CD4-positive, alpha-beta T cell (primary cell): ENCODE measurements around the gene FABP6. TPM values are rescaled to one million over a fixed set of nuclear protein-coding genes. Genes with fewer than 3 reads are reported as not detected.

Source experiments
- ATAC-seq: fragments of 200-7000 bp; cut with Tn5 transposase; one replicate; pipeline ENCODE4 v1.10.0; 2022; ENCODE audit warnings: mild to moderate bottlenecking; ENCODE audit not compliant: poor library complexity
- CTCF ChIA-PET: fragments of 350-600 bp; sonication (Branson Sonifier 250); formaldehyde crosslinking; loops from one replicate; lab custom pipeline; 2021; ENCODE audit warnings: antibody characterized with exemption, inconsistent platforms; lab: Charles Lee
- POLR2A ChIA-PET: fragments of 350-600 bp; sonication (Branson Sonifier 250); formaldehyde crosslinking; loops from one replicate; lab custom pipeline; 2021; ENCODE audit warnings: antibody characterized with exemption, inconsistent platforms; lab: Charles Lee
- DNase-seq, 14 experiments: peaks; one replicate each; pipeline ENCODE4 v3.0.0-alpha.2; 2013 to 2020; ENCODE audit warnings: mixed read lengths in 2 of 14
- H3K27ac ChIP-seq, 2 donors: one replicate each; pipeline versions ENCODE4 v1.5.1 to v1.7.0; 2013; ENCODE audit warnings: low read length in 2 of 2, low read depth in 1 of 2, mild to moderate bottlenecking in 1 of 2
- H3K27me3 ChIP-seq, 2 experiments: 1 replicate in 1 of 2; 2 replicates in 1 of 2; pipeline versions ENCODE4 v1.6.1 to v1.7.0; 2013; ENCODE audit warnings: low read length in 2 of 2, control low read depth in 1 of 2, mild to moderate bottlenecking in 1 of 2, moderate library complexity in 1 of 2; ENCODE audit not compliant: insufficient read depth in 2 of 2, control insufficient read depth in 1 of 2
- H3K36me3 ChIP-seq: one replicate; pipeline ENCODE4 v1.6.1; 2013; ENCODE audit warnings: low read length, control low read depth; ENCODE audit not compliant: insufficient read depth
- H3K4me1 ChIP-seq: one replicate; pipeline ENCODE4 v1.6.1; 2013; ENCODE audit warnings: low read length, control low read depth; ENCODE audit not compliant: insufficient read depth
- H3K4me3 ChIP-seq: one replicate; pipeline ENCODE4 v1.5.1; 2013; ENCODE audit warnings: mild to moderate bottlenecking, low read length, moderate library complexity
- H3K9me3 ChIP-seq, 2 experiments: 1 replicate in 1 of 2; 2 replicates in 1 of 2; pipeline versions ENCODE4 v1.6.1 to v1.7.0; 2013; ENCODE audit warnings: low read length in 2 of 2, mild to moderate bottlenecking in 2 of 2, control low read depth in 1 of 2, moderate library complexity in 1 of 2; ENCODE audit not compliant: control insufficient read depth in 1 of 2, insufficient read depth in 1 of 2
- H3K27ac Mint-ChIP-seq: one replicate; pipeline ENCODE4 v1.8.0; 2020; ENCODE audit warnings: mixed read lengths
- H3K27me3 Mint-ChIP-seq: one replicate; pipeline ENCODE4 v1.8.0; 2021; ENCODE audit warnings: mixed read lengths
- H3K36me3 Mint-ChIP-seq: one replicate; pipeline ENCODE4 v1.8.0; 2021; ENCODE audit warnings: low read depth, mixed read lengths
- H3K4me1 Mint-ChIP-seq: one replicate; pipeline ENCODE4 v1.8.0; 2021; ENCODE audit warnings: low read depth, mixed read lengths
- H3K4me3 Mint-ChIP-seq: one replicate; pipeline ENCODE4 v1.8.0; 2020; ENCODE audit warnings: mild to moderate bottlenecking, mixed read lengths
- H3K9me3 Mint-ChIP-seq: one replicate; pipeline ENCODE4 v1.8.0; 2020; ENCODE audit warnings: mixed read lengths
- intact Hi-C, 2 experiments: fragments of 100-400 bp; cut with DNase I in 1 of 2; cut with micrococcal nuclease in 1 of 2; formaldehyde crosslinking; loops; one replicate each; pipeline versions ENCODE4 v1.15.1 to v1.9.0; 2023 to 2025; cut with DNase I, micrococcal nuclease
- total RNA-seq, 174 experiments: library from RNA in 2 of 174; stranded (reverse) in 2 of 174; gene quantifications; one replicate each; pipeline ENCODE4 v1.2.3 and lab custom pipeline; 2021 to 2026
- TF ChIP-seq, protein P1 (sequence below): fragments of 200-600 bp; IDR thresholded peaks from one replicate; pipeline ENCODE4 v1.8.0; 2022; ENCODE audit warnings: antibody characterized with exemption, mild to moderate bottlenecking

FABP6 gene
- total RNA-seq, 2 experiments from 2014 or later, result not detected

DNA sequence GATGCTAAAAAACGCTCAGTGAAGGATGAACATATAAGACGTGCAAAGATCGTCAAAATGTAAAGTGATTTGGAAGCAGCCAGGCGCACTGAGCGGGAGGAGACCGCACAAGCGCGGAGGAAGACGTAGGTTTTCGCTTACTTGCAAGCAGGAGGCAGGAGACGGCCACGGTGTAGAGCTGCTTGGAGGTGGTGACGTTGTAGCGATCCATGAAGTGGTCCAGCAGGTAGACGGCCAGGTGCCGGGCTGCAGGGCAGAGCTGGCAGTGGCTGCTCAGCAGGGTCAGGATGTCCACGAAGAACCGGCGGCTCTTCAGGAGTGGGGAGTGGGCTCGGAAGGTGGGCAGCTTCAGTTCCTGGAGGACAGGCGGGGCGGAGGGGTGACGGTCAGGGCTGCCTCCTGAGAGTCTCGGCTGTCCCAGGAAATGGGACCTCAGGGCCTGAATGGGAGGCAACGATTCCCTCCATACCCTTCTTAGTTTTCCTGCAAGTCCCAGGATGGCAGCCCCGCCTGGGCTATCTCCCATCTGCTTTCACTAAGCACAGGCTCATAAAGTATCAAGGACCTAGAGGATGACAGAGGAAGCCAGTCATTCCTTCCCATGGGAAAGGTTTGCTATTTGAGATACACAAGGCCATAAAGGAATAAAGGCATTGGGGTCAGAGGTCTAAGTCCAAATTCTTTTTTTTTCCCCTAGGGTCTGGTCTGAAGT lies 51.2 kb downstream of the FABP6 start:
- TF ChIP-seq, protein P1, sequence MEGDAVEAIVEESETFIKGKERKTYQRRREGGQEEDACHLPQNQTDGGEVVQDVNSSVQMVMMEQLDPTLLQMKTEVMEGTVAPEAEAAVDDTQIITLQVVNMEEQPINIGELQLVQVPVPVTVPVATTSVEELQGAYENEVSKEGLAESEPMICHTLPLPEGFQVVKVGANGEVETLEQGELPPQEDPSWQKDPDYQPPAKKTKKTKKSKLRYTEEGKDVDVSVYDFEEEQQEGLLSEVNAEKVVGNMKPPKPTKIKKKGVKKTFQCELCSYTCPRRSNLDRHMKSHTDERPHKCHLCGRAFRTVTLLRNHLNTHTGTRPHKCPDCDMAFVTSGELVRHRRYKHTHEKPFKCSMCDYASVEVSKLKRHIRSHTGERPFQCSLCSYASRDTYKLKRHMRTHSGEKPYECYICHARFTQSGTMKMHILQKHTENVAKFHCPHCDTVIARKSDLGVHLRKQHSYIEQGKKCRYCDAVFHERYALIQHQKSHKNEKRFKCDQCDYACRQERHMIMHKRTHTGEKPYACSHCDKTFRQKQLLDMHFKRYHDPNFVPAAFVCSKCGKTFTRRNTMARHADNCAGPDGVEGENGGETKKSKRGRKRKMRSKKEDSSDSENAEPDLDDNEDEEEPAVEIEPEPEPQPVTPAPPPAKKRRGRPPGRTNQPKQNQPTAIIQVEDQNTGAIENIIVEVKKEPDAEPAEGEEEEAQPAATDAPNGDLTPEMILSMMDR, result no peak
- ATAC-seq (no peak), DNase-seq (no peak)
- Histone ChIP-seq H3K9me3 (no peaks in the 10 kb centered on the region), H3K27me3 (no peaks in the 10 kb centered on the region), H3K4me3 (no peak overlapping the region), H3K4me1 (no peaks in the 10 kb centered on the region), H3K27ac (no peak overlapping the region), H3K36me3 (no peaks in the 10 kb centered on the region)
- no peaks in the 10 kb centered on the region for H3K27me3 Mint-ChIP-seq
- ChIA-PET CTCF (no interaction called here), POLR2A (no interaction called here)
- H3K27ac Mint-ChIP-seq, result no peak overlapping the region
- no peaks in the 10 kb centered on the region for H3K9me3 Mint-ChIP-seq
- no peak overlapping the region for H3K4me3 Mint-ChIP-seq
- no peaks in the 10 kb centered on the region for H3K36me3 Mint-ChIP-seq
- no peaks in the 10 kb centered on the region for H3K4me1 Mint-ChIP-seq
- intact Hi-C loops, result no loop called here

GRCh38 chr5:160281275-160281674 lies 52.0 kb downstream of the FABP6 start:
- Mint-ChIP-seq H3K9me3 (no peaks in the 10 kb centered on the region), H3K4me3 (no peak overlapping the region), H3K4me1 (no peaks in the 10 kb centered on the region), H3K36me3 (no peaks in the 10 kb centered on the region), H3K27ac (no peak overlapping the region), H3K27me3 (no peaks in the 10 kb centered on the region)
- POLR2A ChIA-PET, result no interaction called here
- H3K4me3 ChIP-seq, result no peak overlapping the region
- no peak for ATAC-seq
- CTCF ChIA-PET, result no interaction called here
- no peaks in the 10 kb centered on the region for H3K36me3 ChIP-seq
- no peak for DNase-seq
- intact Hi-C loops, result no loop called here
- no peaks in the 10 kb centered on the region for H3K27me3 ChIP-seq
- TF ChIP-seq, protein P1, result no peak
- no peak overlapping the region for H3K27ac ChIP-seq
- no peaks in the 10 kb centered on the region for H3K4me1 ChIP-seq
- no peaks in the 10 kb centered on the region for H3K9me3 ChIP-seq

DNA sequence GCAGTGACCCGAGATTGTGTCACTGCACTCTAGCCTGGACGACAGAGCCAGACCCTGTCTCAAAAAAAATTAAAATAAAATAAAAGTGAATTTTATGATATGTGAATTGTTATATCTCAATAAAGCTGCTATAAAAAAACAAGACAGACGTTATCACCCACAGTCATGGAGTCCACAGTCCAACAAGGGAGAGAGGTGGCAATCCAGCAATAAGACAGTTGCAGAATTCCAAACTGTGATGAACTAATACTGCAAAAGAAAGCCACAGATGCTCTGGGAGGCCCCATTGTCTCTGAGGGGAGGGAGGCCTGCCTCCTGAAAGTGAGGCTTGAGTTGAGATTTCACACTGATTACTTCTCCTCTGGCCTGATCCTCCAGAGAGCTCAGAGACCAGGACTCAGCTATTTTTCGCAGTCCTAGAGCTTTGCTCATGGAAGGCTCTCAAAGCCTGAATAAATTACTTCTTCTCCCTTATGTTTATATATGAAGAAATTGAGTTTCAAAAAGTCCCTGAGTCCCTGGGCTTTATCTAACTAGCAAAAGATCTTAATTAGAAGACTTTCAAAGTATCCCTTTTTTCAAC lies 55.1 kb downstream of the FABP6 start:
- Histone ChIP-seq H3K36me3 (no peaks in the 10 kb centered on the region), H3K4me3 (no peak overlapping the region), H3K4me1 (no peaks in the 10 kb centered on the region), H3K27me3 (no peaks in the 10 kb centered on the region), H3K9me3 (no peaks in the 10 kb centered on the region), H3K27ac (no peak overlapping the region)
- H3K4me1 Mint-ChIP-seq, result no peaks in the 10 kb centered on the region
- H3K36me3 Mint-ChIP-seq, result no peaks in the 10 kb centered on the region
- no peak overlapping the region for H3K4me3 Mint-ChIP-seq
- intact Hi-C loops, result no loop called here
- H3K27ac Mint-ChIP-seq, result no peak overlapping the region
- no peak for DNase-seq
- TF ChIP-seq, protein P1, result no peak
- POLR2A ChIA-PET, result no interaction called here
- H3K9me3 Mint-ChIP-seq, result no peaks in the 10 kb centered on the region
- CTCF ChIA-PET, result no interaction called here
- no peak for ATAC-seq
- no peaks in the 10 kb centered on the region for H3K27me3 Mint-ChIP-seq
